ENCODE measurements around the gene CTDP1.

GRCh38 chr18:79786304-79786703, 106.7 kb downstream of the CTDP1 start:
- TF ChIP-seq PATZ1 (CRISPR knock-in tag; IDR thresholded peaks at IDR 0.05; ENCODE audit: borderline replicate concordance), result no peak
- TF ChIP-seq OSR1 (CRISPR knock-in tag; IDR thresholded peaks at IDR 0.05), result no peak
- TF ChIP-seq ZFP30 (CRISPR knock-in tag; IDR thresholded peaks at IDR 0.05), result no peak
- no peak for TF ChIP-seq ZFP3 (CRISPR knock-in tag; IDR thresholded peaks at IDR 0.05)
- TF ChIP-seq PPARA (CRISPR knock-in tag; IDR thresholded peaks at IDR 0.05; ENCODE audit: borderline replicate concordance), result no peak
- no peak for TF ChIP-seq POU6F1 (CRISPR knock-in tag; IDR thresholded peaks at IDR 0.05; ENCODE audit: borderline replicate concordance, low read depth)
- TF ChIP-seq ZC3H10 (CRISPR knock-in tag; IDR thresholded peaks at IDR 0.05), result no peak
- no peak for TF ChIP-seq CREB5 (CRISPR knock-in tag; IDR thresholded peaks at IDR 0.05; ENCODE audit: low read depth)
- TF ChIP-seq GLIS3 (CRISPR knock-in tag; IDR thresholded peaks at IDR 0.05), result no peak
